GM12878 (cell line): ENCODE results near the gene MAP4K2. TPM values are rescaled to one million over a fixed set of nuclear protein-coding genes. Genes with fewer than 3 reads are reported as not detected.

ENCODE experiments used
- ATAC-seq: fragments of 200-7000 bp; cut with Tn5 transposase; 3 replicates; pipeline ENCODE4 v1.9.1; 2020; ENCODE audit warnings: mild to moderate bottlenecking, moderate library complexity
- BruUV-seq: library from RNA; stranded (reverse); fragments of 400-500 nt; replicated peaks from 2 replicates; lab custom pipeline; 2021; lab: Mats Ljungman, UMichigan
- CTCF ChIA-PET: fragments of 300-600 bp; sonication (Branson Sonifier 250); formaldehyde crosslinking; extraction: SDS; loops from one replicate; lab custom pipeline; 2021; ENCODE audit warnings: inconsistent platforms; lab: Yijun Ruan, JAX
- POLR2A ChIA-PET: fragments of 350-600 bp; formaldehyde crosslinking; extraction: SDS; loops from one replicate; lab custom pipeline; 2021; ENCODE audit warnings: inconsistent platforms; lab: Charles Lee
- RAD21 ChIA-PET: fragments of 300-600 bp; sonication (Branson Sonifier 250); formaldehyde crosslinking; loops from one replicate; lab custom pipeline; 2023; ENCODE audit warnings: antibody characterized with exemption; ENCODE audit not compliant: unreplicated experiment; lab: Charles Lee
- SMC1A ChIA-PET: fragments of 300-600 bp; sonication (Branson Sonifier 250); formaldehyde crosslinking; loops from one replicate; lab custom pipeline; 2023; ENCODE audit not compliant: unreplicated experiment, uncharacterized antibody; lab: Charles Lee
- DNase-seq: peaks from one replicate; pipeline ENCODE4 v3.0.0-alpha.2; 2011; ENCODE audit warnings: low read depth, low spot score
- FAIRE-seq: peaks from 3 replicates; lab custom pipeline; 2011; peaks lifted over from hg19 to GRCh38; lab: Jason Lieb, UNC
- H2AFZ ChIP-seq: 2 replicates; pipeline ENCODE4 v1.6.0; 2011; ENCODE audit warnings: low read depth, low read length, control low read depth; ENCODE audit not compliant: control insufficient read depth
- H3K27ac ChIP-seq: 2 replicates; pipeline ENCODE4 v1.5.1; 2011; ENCODE audit warnings: control low read depth; ENCODE audit not compliant: control insufficient read depth, insufficient read depth
- H3K27me3 ChIP-seq, 2 experiments: replicated peaks in 1 of 2; 2 replicates each; pipeline versions ENCODE4 v1.6.0 to v1.6.1; 2011; ENCODE audit warnings: low read length in 1 of 2; ENCODE audit not compliant: control insufficient read depth in 2 of 2, insufficient read depth in 2 of 2
- H3K36me3 ChIP-seq, 2 experiments: 2 replicates each; pipeline ENCODE4 v1.5.1; 2011; ENCODE audit warnings: low read length in 1 of 2; ENCODE audit not compliant: control insufficient read depth in 2 of 2, insufficient read depth in 2 of 2
- H3K4me1 ChIP-seq: 2 replicates; pipeline ENCODE4 v1.6.1; 2011; ENCODE audit warnings: mild to moderate bottlenecking, low read length, moderate library complexity, mixed read lengths; ENCODE audit not compliant: control insufficient read depth, insufficient read depth
- H3K4me2 ChIP-seq: 2 replicates; pipeline ENCODE4 v1.6.0; 2011; ENCODE audit warnings: control low read depth; ENCODE audit not compliant: control insufficient read depth, insufficient read depth
- H3K4me3 ChIP-seq: fragments of 200-600 bp; sonication (generic); 2 replicates; pipeline ENCODE4 v1.5.1; 2016
- H3K79me2 ChIP-seq: 2 replicates; pipeline ENCODE4 v1.6.0; 2011; ENCODE audit warnings: low read length; ENCODE audit not compliant: control insufficient read depth, insufficient read depth
- H3K9ac ChIP-seq: 2 replicates; pipeline ENCODE4 v1.8.0; 2011; ENCODE audit warnings: low read length, control low read depth, mixed read lengths; ENCODE audit not compliant: control insufficient read depth, insufficient read depth
- H3K9me3 ChIP-seq: replicated peaks from 3 replicates; pipeline ENCODE4 v1.5.1; 2011; ENCODE audit warnings: mild to moderate bottlenecking, low read length; ENCODE audit not compliant: control insufficient read depth, insufficient read depth
- H4K20me1 ChIP-seq: 2 replicates; pipeline ENCODE4 v1.6.0; 2011; ENCODE audit not compliant: control insufficient read depth, insufficient read depth
- BCL11A ChIP-seq: IDR thresholded peaks from 2 replicates; pipeline ENCODE4 v1.6.1; 2011; ENCODE audit warnings: low read depth, low read length
- CHD1 ChIP-seq: IDR thresholded peaks from 2 replicates; pipeline ENCODE4 v1.6.1; 2012; ENCODE audit warnings: low read depth, low read length, improper control_type of control experiment
- CHD2 ChIP-seq: IDR thresholded peaks from 2 replicates; pipeline ENCODE4 v1.6.1; 2011; ENCODE audit warnings: low read depth, low read length, improper control_type of control experiment, borderline replicate concordance
- CUX1 ChIP-seq: IDR thresholded peaks from 2 replicates; pipeline ENCODE4 v1.6.1; 2012; ENCODE audit warnings: improper control_type of control experiment, low read depth, low read length; ENCODE audit not compliant: insufficient replicate concordance
- MYB ChIP-seq: fragments of 150-350 bp; IDR thresholded peaks from 2 replicates; pipeline ENCODE4 v1.6.1; 2014; ENCODE audit warnings: mild to moderate bottlenecking, low read depth, low read length, borderline replicate concordance
- NFXL1 ChIP-seq: fragments of 450-650 bp; IDR thresholded peaks from 2 replicates; pipeline ENCODE4 v1.6.1; 2017; ENCODE audit warnings: antibody characterized with exemption, mild to moderate bottlenecking, borderline replicate concordance
- PAX8 ChIP-seq: fragments of 450-650 bp; IDR thresholded peaks from 2 replicates; pipeline ENCODE4 v1.6.1; 2017; ENCODE audit warnings: mild to moderate bottlenecking, moderate library complexity
- RELA ChIP-seq: fragments of 450-650 bp; IDR thresholded peaks from 2 replicates; pipeline ENCODE4 v1.8.0; 2014; ENCODE audit warnings: borderline replicate concordance; ENCODE audit not compliant: partially characterized antibody
- SMAD5 ChIP-seq: IDR thresholded peaks from 2 replicates; pipeline ENCODE4 v1.6.1; 2016; ENCODE audit warnings: antibody characterized with exemption, low read depth
- STAT1 ChIP-seq: fragments of 450-650 bp; conservative IDR thresholded peaks from 2 replicates; pipeline ENCODE4 v1.6.1; 2014; ENCODE audit warnings: antibody characterized with exemption, mild to moderate bottlenecking
- TAF1 ChIP-seq: IDR thresholded peaks from 2 replicates; pipeline ENCODE4 v1.6.1; 2011; ENCODE audit warnings: mild to moderate bottlenecking, low read depth, low read length, borderline replicate concordance
- YY1 ChIP-seq: IDR thresholded peaks from 2 replicates; pipeline ENCODE4 v1.6.1; 2011; ENCODE audit warnings: low read depth, mild to moderate bottlenecking, low read length
- ZBTB40 ChIP-seq: fragments of 450-650 bp; IDR thresholded peaks from 2 replicates; pipeline ENCODE4 v1.6.1; 2016; ENCODE audit warnings: mild to moderate bottlenecking, moderate library complexity, borderline replicate concordance
- ZNF24 ChIP-seq: fragments of 450-650 bp; IDR thresholded peaks from 2 replicates; pipeline ENCODE4 v1.6.1; 2017; ENCODE audit warnings: antibody characterized with exemption, mild to moderate bottlenecking
- WGBS: methylation state at CpG from one replicate; pipeline ENCODE4 v1.1.6; 2016; ENCODE audit warnings: low lambda C conversion rate; ENCODE audit not compliant: insufficient replicate concordance, insufficient coverage; ENCODE audit errors: missing lambda C conversion rate; 5-methylcytosine and 5-hydroxymethylcytosine counted together
- in situ Hi-C: fragments of 300-500 bp; cut with MboI; formaldehyde crosslinking; loops from 9 replicates; pipeline ENCODE4 v1.14.3; 2018; ENCODE audit warnings: mixed read lengths
- intact Hi-C: fragments of 100-400 bp; cut with micrococcal nuclease; formaldehyde crosslinking; loops from one replicate; pipeline ENCODE4 v1.14.2; 2022; ENCODE audit not compliant: unreplicated experiment
- polyA plus RNA-seq, 11 experiments: library from polyadenylated mRNA; depleted of rRNA in 4 of 11; unstranded in 6 of 11; stranded (reverse) in 5 of 11; fragments of >200 nt; fragmentation: Nextera tagmentation in 4 of 11; fragmentation: Illumina TruSeq in 1 of 11; extraction: Ambion mirVana in 4 of 11; extraction: Trizol in 1 of 11; gene quantifications; 1 replicate in 1 of 11; 2 replicates in 10 of 11; pipeline versions ENCODE4 v1.2.1 to v1.2.3, GENCODE V29; 2011 to 2016; ENCODE audit warnings: inconsistent platforms in 2 of 11, missing spikeins in 2 of 11, low read depth in 1 of 11
- total RNA-seq, 4 experiments: library from RNA; depleted of rRNA in 3 of 4; stranded (reverse); fragments of >200 nt in 3 of 4; fragmentation: Illumina TruSeq in 1 of 4; extraction: Trizol in 1 of 4; gene quantifications; 2 replicates each; pipeline versions ENCODE4 v1.2.1 to v1.2.3, GENCODE V29; 2013 to 2021

Gene MAP4K2
- total and polyA plus RNA-seq, 10 of the 15 experiments (the other 5 are each of a cell fraction or from before 2014, with no cell fraction given), result 0.98 to 78.1 (median 48.9) TPM

GRCh38 chr11:64839335-64839734, 36.3 kb upstream of the MAP4K2 start (continued):
- TF ChIP-seq STAT1, result no peak

GRCh38 chr11:64838600-64839334, 35.8 kb upstream of the MAP4K2 start:
- no peaks in the 10 kb centered on the region for H4K20me1 ChIP-seq
- FAIRE-seq, result no peak
- TF ChIP-seq MYB (no peak), CHD2 (no peak), ZBTB40 (no peak), BCL11A (no peak), PAX8 (no peak), RELA (no peak), YY1 (no peak), TAF1 (no peak), SMAD5 (no peak), NFXL1 (no peak), ZNF24 (no peak), CUX1 (no peak), CHD1 (no peak)
- TF ChIP-seq, all 136 proteins: peak for 0
- Histone ChIP-seq H3K4me1 (peaks cover 4% of the 10 kb centered on the region), H2AFZ (no peak overlapping the region), H3K27me3 (no peaks in the 10 kb centered on the region), H3K9ac (no peak overlapping the region), H3K4me2 (no peak overlapping the region), H3K36me3 (no peaks in the 10 kb centered on the region), H3K4me3 (no peak overlapping the region), H3K79me2 (no peaks in the 10 kb centered on the region), H3K9me3 (no peaks in the 10 kb centered on the region), H3K27ac (no peak overlapping the region)
- SMC1A ChIA-PET, result interaction anchor here (1.0 kb wide), 1 partner anchor 24 kb away, joined by 3 read pairs; no protein-coding TSS in a partner anchor
- no TSS peak for BruUV-seq
- intact Hi-C loops (no loop called here), in situ Hi-C loops (no loop called here)
- POLR2A ChIA-PET, result no interaction called here
- WGBS, result 79% methylated on average over 28 of the region's 28 CpGs
- ATAC-seq (no peak), DNase-seq (no peak)
- RAD21 ChIA-PET, result no interaction called here
- CTCF ChIA-PET, result interaction anchor here (1.6 kb wide), 1 partner anchor 9 kb away, joined by 3 read pairs; no protein-coding TSS in a partner anchor
